H9 (cell line): Measurements from ENCODE around the gene ADGRG2. TPM values are rescaled to one million over a fixed set of nuclear protein-coding genes. Genes with fewer than 3 reads are reported as not detected.

ENCODE experiments used
- DNase-seq: peaks from one replicate; pipeline ENCODE4 v3.0.0-alpha.2; 2017
- H2AFZ ChIP-seq: one replicate; pipeline ENCODE4 v1.6.1; 2013; ENCODE audit warnings: mild to moderate bottlenecking, low read length, control low read depth, moderate library complexity
- H2AK5ac ChIP-seq: 2 replicates; pipeline ENCODE4 v1.6.1; 2013; ENCODE audit warnings: low read length, control low read depth, mixed read lengths; ENCODE audit not compliant: insufficient read length
- H2BK120ac ChIP-seq: one replicate; pipeline ENCODE4 v1.6.1; 2013; ENCODE audit warnings: low read depth, mild to moderate bottlenecking, low read length, control low read depth, inconsistent platforms; ENCODE audit not compliant: poor library complexity, severe bottlenecking
- H2BK12ac ChIP-seq: 2 replicates; pipeline ENCODE4 v1.6.1; 2013; ENCODE audit warnings: low read length, control low read depth, mixed read lengths, low read depth; ENCODE audit not compliant: insufficient read length
- H2BK15ac ChIP-seq: 2 replicates; pipeline ENCODE4 v1.6.1; 2013; ENCODE audit warnings: low read depth, low read length, control low read depth
- H2BK20ac ChIP-seq: one replicate; pipeline ENCODE4 v1.6.1; 2013; ENCODE audit warnings: low read depth, mild to moderate bottlenecking, low read length, control low read depth, inconsistent platforms; ENCODE audit not compliant: poor library complexity, severe bottlenecking
- H2BK5ac ChIP-seq: 2 replicates; pipeline ENCODE4 v1.6.1; 2013; ENCODE audit warnings: low read length, control low read depth, mixed read lengths; ENCODE audit not compliant: insufficient read length
- H3K14ac ChIP-seq: 2 replicates; pipeline ENCODE4 v1.6.1; 2013; ENCODE audit warnings: low read length, control low read depth; ENCODE audit not compliant: insufficient read depth
- H3K18ac ChIP-seq: 2 replicates; pipeline ENCODE4 v1.6.1; 2013; ENCODE audit warnings: low read depth, mild to moderate bottlenecking, mixed read lengths, low read length, control low read depth; ENCODE audit not compliant: insufficient read length
- H3K23ac ChIP-seq: 2 replicates; pipeline ENCODE4 v1.6.1; 2013; ENCODE audit warnings: low read length, control low read depth, mixed read lengths, low read depth; ENCODE audit not compliant: insufficient read length
- H3K23me2 ChIP-seq: 2 replicates; pipeline ENCODE4 v1.6.1; 2013; ENCODE audit warnings: low read depth, mild to moderate bottlenecking, mixed read lengths, low read length, control low read depth; ENCODE audit not compliant: insufficient read length, poor library complexity, severe bottlenecking
- H3K27ac ChIP-seq: 2 replicates; pipeline ENCODE4 v1.5.1; 2013; ENCODE audit warnings: low read length, control low read depth, mixed read lengths, low read depth; ENCODE audit not compliant: insufficient read length
- H3K27me3 ChIP-seq: 2 replicates; pipeline ENCODE4 v1.6.1; 2013; ENCODE audit warnings: low read length, control low read depth, inconsistent platforms; ENCODE audit not compliant: insufficient read depth
- H3K4ac ChIP-seq: 2 replicates; pipeline ENCODE4 v1.6.1; 2013; ENCODE audit warnings: low read depth, mild to moderate bottlenecking, control low read depth, inconsistent platforms, low read length, moderate library complexity
- H3K4me1 ChIP-seq: 2 replicates; pipeline ENCODE4 v1.6.1; 2013; ENCODE audit warnings: low read length, control low read depth, inconsistent platforms; ENCODE audit not compliant: insufficient read depth
- H3K4me2 ChIP-seq: 2 replicates; pipeline ENCODE4 v1.6.1; 2013; ENCODE audit warnings: low read length, control low read depth, mixed read lengths; ENCODE audit not compliant: insufficient read length, insufficient read depth
- H3K56ac ChIP-seq: 2 replicates; pipeline ENCODE4 v1.6.1; 2013; ENCODE audit warnings: low read depth, mild to moderate bottlenecking, mixed read lengths, low read length, control low read depth; ENCODE audit not compliant: insufficient read length
- H3K79me1 ChIP-seq: 2 replicates; pipeline ENCODE4 v1.6.1; 2013; ENCODE audit warnings: low read depth, mild to moderate bottlenecking, moderate library complexity, low read length, control low read depth, inconsistent platforms; ENCODE audit not compliant: insufficient read depth, poor library complexity, severe bottlenecking
- H3K79me2 ChIP-seq: 2 replicates; pipeline ENCODE4 v1.6.1; 2013; ENCODE audit warnings: low read length, control low read depth, inconsistent platforms; ENCODE audit not compliant: insufficient read depth
- H3K9ac ChIP-seq: 2 replicates; pipeline ENCODE4 v1.6.1; 2013; ENCODE audit warnings: low read length, control low read depth, mixed read lengths; ENCODE audit not compliant: insufficient read length; ENCODE audit errors: extremely low read depth
- H3K9me3 ChIP-seq: one replicate; pipeline ENCODE4 v1.6.1; 2013; ENCODE audit warnings: low read depth, low read length, inconsistent platforms; ENCODE audit not compliant: control insufficient read depth
- H3T11ph ChIP-seq: one replicate; pipeline ENCODE4 v1.6.1; 2013; ENCODE audit warnings: mild to moderate bottlenecking, low read length, control low read depth, inconsistent platforms
- H4K20me1 ChIP-seq: one replicate; pipeline ENCODE4 v1.6.1; 2013; ENCODE audit not compliant: control insufficient read depth, insufficient read length, insufficient read depth
- H4K5ac ChIP-seq: 2 replicates; pipeline ENCODE4 v1.6.1; 2013; ENCODE audit warnings: low read depth, mild to moderate bottlenecking, mixed read lengths, low read length, control low read depth; ENCODE audit not compliant: insufficient read length
- H4K8ac ChIP-seq: replicated peaks from 2 replicates; pipeline ENCODE4 v1.6.1; 2013; ENCODE audit warnings: low read length, control low read depth, mixed read lengths, low read depth; ENCODE audit not compliant: insufficient read length
- H4K91ac ChIP-seq: 2 replicates; pipeline ENCODE4 v1.6.1; 2013; ENCODE audit warnings: low read depth, mild to moderate bottlenecking, moderate library complexity, mixed read lengths, low read length, control low read depth; ENCODE audit not compliant: insufficient read length
- H3K27ac Mint-ChIP-seq, 3 experiments: 2 replicates in 2 of 3; 3 replicates in 1 of 3; pipeline ENCODE4 v1.8.0; 2020 to 2021; ENCODE audit warnings: mixed read lengths in 3 of 3, mild to moderate bottlenecking in 1 of 3, moderate library complexity in 1 of 3
- H3K27me3 Mint-ChIP-seq: 2 replicates; pipeline ENCODE4 v1.8.0; 2021; ENCODE audit warnings: low read depth, mild to moderate bottlenecking, moderate library complexity, mixed read lengths
- H3K36me3 Mint-ChIP-seq, 3 experiments: 2 replicates in 2 of 3; 3 replicates in 1 of 3; pipeline ENCODE4 v1.8.0; 2020 to 2021; ENCODE audit warnings: low read depth in 3 of 3, mixed read lengths in 3 of 3; ENCODE audit not compliant: insufficient read depth in 1 of 3
- H3K4me1 Mint-ChIP-seq, 2 experiments: 2 replicates each; pipeline ENCODE4 v1.8.0; 2020; ENCODE audit warnings: mixed read lengths in 2 of 2
- H3K4me3 Mint-ChIP-seq, 2 experiments: 2 replicates in 1 of 2; 3 replicates in 1 of 2; pipeline ENCODE4 v1.8.0; 2020 to 2021; ENCODE audit warnings: mild to moderate bottlenecking in 2 of 2, mixed read lengths in 2 of 2, moderate library complexity in 1 of 2
- H3K9me3 Mint-ChIP-seq, 2 experiments: 2 replicates in 1 of 2; 3 replicates in 1 of 2; pipeline ENCODE4 v1.8.0; 2020; ENCODE audit warnings: mild to moderate bottlenecking in 2 of 2, mixed read lengths in 2 of 2, moderate library complexity in 1 of 2
- total RNA-seq: library from RNA; stranded (reverse); gene quantifications from 2 replicates; pipeline ENCODE4 v1.2.1, GENCODE V29; 2021
- TF ChIP-seq, protein P1 (sequence below): fragments of 200-600 bp; sonication (generic); conservative IDR thresholded peaks from 3 replicates; pipeline ENCODE4 v1.8.0; 2021; ENCODE audit warnings: antibody characterized with exemption, mild to moderate bottlenecking

The ADGRG2 gene
- total RNA-seq, 1 experiment from 2014 or later: 6.8 TPM

DNA sequence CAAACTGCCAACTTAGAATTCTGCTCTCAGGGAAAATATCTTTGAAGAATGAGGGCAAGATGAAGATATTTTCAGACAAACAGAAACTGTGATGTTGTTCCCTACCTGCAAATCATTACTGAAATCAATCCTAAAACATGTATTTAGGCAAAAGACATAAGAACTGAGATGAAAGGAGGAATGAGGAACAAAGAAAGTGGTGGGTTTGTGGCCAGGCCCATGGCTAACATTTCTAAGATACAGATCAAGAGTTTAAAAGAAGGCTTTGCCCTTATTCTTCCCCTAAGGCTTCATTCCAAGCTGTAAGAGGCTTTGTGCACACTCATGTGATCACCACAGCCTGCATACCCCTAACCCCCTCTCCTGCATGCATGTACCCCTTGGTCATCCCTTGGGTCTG is 46.5 kb downstream of the ADGRG2 start:
- H2AK5ac ChIP-seq: no peak overlapping the region

More for the DNA sequence above, 46.5 kb downstream of the ADGRG2 start:
- no peaks in the 10 kb centered on the region for H3K4me1 Mint-ChIP-seq
- H4K20me1 ChIP-seq: no peaks in the 10 kb centered on the region
- H3K23ac ChIP-seq: no peak overlapping the region
- no peak overlapping the region for H2BK12ac ChIP-seq
- peaks cover 63 to 71% of the 10 kb centered on the region in 2 experiments for H3K9me3 Mint-ChIP-seq
- H4K5ac ChIP-seq: no peak overlapping the region
- no peak overlapping the region for H3T11ph ChIP-seq
- no peak overlapping the region for H3K27ac Mint-ChIP-seq
- H3K27me3 ChIP-seq: no peaks in the 10 kb centered on the region
- H3K9me3 ChIP-seq: peaks cover 16% of the 10 kb centered on the region
- no peak overlapping the region for H2BK120ac ChIP-seq
- H2AFZ ChIP-seq: no peak overlapping the region
- H3K4me2 ChIP-seq: no peak overlapping the region
- no peak overlapping the region for H3K4ac ChIP-seq
- H4K91ac ChIP-seq: no peak overlapping the region
- no peak overlapping the region for H3K27ac ChIP-seq
- H3K4me3 Mint-ChIP-seq: no peak overlapping the region
- no peaks in the 10 kb centered on the region for H3K23me2 ChIP-seq
- no peak for DNase-seq
- no peak overlapping the region for H3K9ac ChIP-seq
- H2BK5ac ChIP-seq: no peak overlapping the region
- no peak overlapping the region for H3K18ac ChIP-seq
- peaks cover 5 to 6% (median 5%) of the 10 kb centered on the region in 3 experiments for H3K36me3 Mint-ChIP-seq
- no peaks in the 10 kb centered on the region for H3K79me2 ChIP-seq
- TF ChIP-seq, protein P1, sequence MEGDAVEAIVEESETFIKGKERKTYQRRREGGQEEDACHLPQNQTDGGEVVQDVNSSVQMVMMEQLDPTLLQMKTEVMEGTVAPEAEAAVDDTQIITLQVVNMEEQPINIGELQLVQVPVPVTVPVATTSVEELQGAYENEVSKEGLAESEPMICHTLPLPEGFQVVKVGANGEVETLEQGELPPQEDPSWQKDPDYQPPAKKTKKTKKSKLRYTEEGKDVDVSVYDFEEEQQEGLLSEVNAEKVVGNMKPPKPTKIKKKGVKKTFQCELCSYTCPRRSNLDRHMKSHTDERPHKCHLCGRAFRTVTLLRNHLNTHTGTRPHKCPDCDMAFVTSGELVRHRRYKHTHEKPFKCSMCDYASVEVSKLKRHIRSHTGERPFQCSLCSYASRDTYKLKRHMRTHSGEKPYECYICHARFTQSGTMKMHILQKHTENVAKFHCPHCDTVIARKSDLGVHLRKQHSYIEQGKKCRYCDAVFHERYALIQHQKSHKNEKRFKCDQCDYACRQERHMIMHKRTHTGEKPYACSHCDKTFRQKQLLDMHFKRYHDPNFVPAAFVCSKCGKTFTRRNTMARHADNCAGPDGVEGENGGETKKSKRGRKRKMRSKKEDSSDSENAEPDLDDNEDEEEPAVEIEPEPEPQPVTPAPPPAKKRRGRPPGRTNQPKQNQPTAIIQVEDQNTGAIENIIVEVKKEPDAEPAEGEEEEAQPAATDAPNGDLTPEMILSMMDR: no peak
- H4K8ac ChIP-seq: no peak overlapping the region
- H3K14ac ChIP-seq: no peak overlapping the region
- peaks cover 3% of the 10 kb centered on the region for H3K79me1 ChIP-seq
- no peaks in the 10 kb centered on the region for H3K27me3 Mint-ChIP-seq
- H3K4me1 ChIP-seq: no peaks in the 10 kb centered on the region
- H3K56ac ChIP-seq: no peak overlapping the region
- no peak overlapping the region for H2BK15ac ChIP-seq
- no peak overlapping the region for H2BK20ac ChIP-seq
